SJCRH30 (cell line): Measurements from ENCODE around the gene GOLGA3. TPM values are rescaled to one million over a fixed set of nuclear protein-coding genes. Genes with fewer than 3 reads are reported as not detected.

ENCODE experiments used
- DNase-seq, 2 experiments: peaks; one replicate each; pipeline ENCODE4 v3.0.0-alpha.2; 2015 to 2020
- H3K27ac ChIP-seq: fragments of 250-450 bp; sonication (Bioruptor Pico); 2 replicates; pipeline ENCODE4 v1.5.1; 2020; ENCODE audit warnings: mild to moderate bottlenecking, moderate library complexity
- H3K27me3 ChIP-seq: fragments of 250-450 bp; sonication (Bioruptor Pico); 2 replicates; pipeline ENCODE4 v1.5.1; 2020; ENCODE audit warnings: mild to moderate bottlenecking, moderate library complexity
- H3K36me3 ChIP-seq: fragments of 250-450 bp; sonication (Bioruptor Pico); 2 replicates; pipeline ENCODE4 v1.5.1; 2020; ENCODE audit warnings: mild to moderate bottlenecking, moderate library complexity
- H3K4me1 ChIP-seq: fragments of 250-450 bp; sonication (Bioruptor Pico); 2 replicates; pipeline ENCODE4 v1.5.1; 2020; ENCODE audit warnings: mild to moderate bottlenecking, moderate library complexity
- H3K4me3 ChIP-seq: fragments of 250-450 bp; sonication (Bioruptor Pico); 2 replicates; pipeline ENCODE4 v1.5.1; 2020; ENCODE audit warnings: mild to moderate bottlenecking, moderate library complexity
- H3K9me3 ChIP-seq: fragments of 250-450 bp; sonication (Bioruptor Pico); replicated peaks from 2 replicates; pipeline ENCODE4 v1.5.1; 2020; ENCODE audit warnings: mild to moderate bottlenecking, moderate library complexity
- total RNA-seq: library from RNA; depleted of rRNA; stranded (reverse); fragments of >200 nt; shearing (Covaris generic); gene quantifications from 2 replicates; pipeline ENCODE4 v1.2.3, GENCODE V29; 2014

The GOLGA3 gene
- total RNA-seq, 1 experiment from 2014 or later: 40.3 TPM

DNA sequence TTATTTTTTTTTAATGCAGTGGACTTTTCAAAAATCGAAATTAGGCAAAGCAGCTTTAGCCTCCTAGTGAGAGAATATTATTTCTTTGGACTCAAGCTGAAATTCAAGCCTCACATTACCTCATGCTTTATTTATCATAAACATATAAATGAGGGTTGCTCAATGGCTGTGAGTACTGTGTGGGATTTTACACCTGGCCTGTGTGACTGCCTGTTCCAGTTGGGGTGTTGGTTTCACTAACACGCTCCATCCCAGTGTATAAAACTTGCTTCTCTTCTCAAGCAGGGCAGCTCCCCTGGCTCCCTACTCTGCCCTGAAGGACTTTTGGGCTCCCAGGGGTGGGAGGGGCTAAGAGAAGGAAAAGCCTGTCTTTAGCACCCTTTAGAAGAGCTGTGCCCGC lies 82.1 kb downstream of the GOLGA3 start:
- no peak for DNase-seq
- H3K4me3 ChIP-seq: no peak overlapping the region
- H3K36me3 ChIP-seq: peaks cover 95% of the 10 kb centered on the region
- H3K27ac ChIP-seq: no peak overlapping the region
- no peaks in the 10 kb centered on the region for H3K4me1 ChIP-seq
- H3K9me3 ChIP-seq: no peaks in the 10 kb centered on the region
- no peaks in the 10 kb centered on the region for H3K27me3 ChIP-seq

DNA sequence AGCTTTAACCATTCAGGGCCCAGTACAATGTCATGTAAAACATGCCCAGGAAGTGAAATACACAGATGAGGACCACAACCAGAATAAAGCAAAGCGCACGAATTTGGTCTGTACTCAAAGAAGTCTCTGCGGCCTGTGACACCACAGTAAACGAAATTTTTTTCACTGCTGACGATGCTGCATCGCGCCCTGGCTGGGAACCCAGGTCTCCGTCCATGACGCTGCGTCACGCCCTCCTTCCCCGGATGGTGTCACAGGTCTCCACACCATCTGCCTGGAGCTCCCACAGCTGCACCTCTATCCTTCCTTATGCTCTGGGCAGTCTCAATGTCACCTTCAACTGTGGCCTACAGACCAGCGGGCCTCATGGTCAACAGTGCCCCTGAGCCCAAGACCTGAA lies 84.8 kb downstream of the GOLGA3 start:
- DNase-seq: no peak
- no peaks in the 10 kb centered on the region for H3K4me1 ChIP-seq
- no peaks in the 10 kb centered on the region for H3K27me3 ChIP-seq
- H3K27ac ChIP-seq: no peak overlapping the region
- H3K4me3 ChIP-seq: no peak overlapping the region
- peaks cover 92% of the 10 kb centered on the region for H3K36me3 ChIP-seq
- H3K9me3 ChIP-seq: 0 out of 2 replicates have a peak, but pooled peaks cover 2% of the 10 kb centered on the region

- H3K36me3 ChIP-seq: peaks cover 94% of the 10 kb centered on the region
- H3K27ac ChIP-seq: no peak overlapping the region
- no peak overlapping the region for H3K4me3 ChIP-seq
- 0 out of 2 replicates have a peak, but pooled peaks cover 2% of the 10 kb centered on the region for H3K9me3 ChIP-seq
- H3K27me3 ChIP-seq: no peaks in the 10 kb centered on the region
- H3K4me1 ChIP-seq: no peaks in the 10 kb centered on the region
- no peak for DNase-seq
Observed at GRCh38 chr12:132741620-132742019, 87.0 kb downstream of the GOLGA3 start.

DNA sequence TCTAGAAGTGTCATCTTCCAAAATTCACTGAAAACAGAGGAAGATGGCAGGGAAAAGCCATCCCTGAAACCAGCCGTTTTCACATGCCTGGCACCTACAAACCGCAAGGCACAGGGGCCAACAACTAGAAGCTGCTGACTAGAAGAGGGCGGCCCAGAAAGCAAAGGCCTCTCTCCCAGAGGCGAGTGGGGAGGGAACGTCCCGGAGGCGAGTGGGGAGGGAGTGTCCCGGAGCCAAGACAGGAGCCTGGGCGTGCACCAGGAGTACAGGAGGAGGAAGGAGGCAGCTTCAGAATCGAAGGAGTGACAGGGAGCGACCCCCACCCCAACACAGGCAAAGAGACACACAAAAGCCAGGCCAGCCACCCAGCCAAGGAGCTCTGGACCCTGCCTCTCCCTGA lies 88.0 kb downstream of the GOLGA3 start:
- 0 out of 2 replicates have a peak, but pooled peaks cover 2% of the 10 kb centered on the region for H3K9me3 ChIP-seq
- H3K4me3 ChIP-seq: no peak overlapping the region
- no peak for DNase-seq
- no peak overlapping the region for H3K27ac ChIP-seq
- no peaks in the 10 kb centered on the region for H3K27me3 ChIP-seq
- H3K36me3 ChIP-seq: peaks cover 94% of the 10 kb centered on the region
- no peaks in the 10 kb centered on the region for H3K4me1 ChIP-seq

- H3K4me3 ChIP-seq: no peak overlapping the region
- no peaks in the 10 kb centered on the region for H3K27me3 ChIP-seq
- H3K9me3 ChIP-seq: 0 out of 2 replicates have a peak, but pooled peaks cover 2% of the 10 kb centered on the region
- no peaks in the 10 kb centered on the region for H3K4me1 ChIP-seq
- peaks cover 94% of the 10 kb centered on the region for H3K36me3 ChIP-seq
- no peak overlapping the region for H3K27ac ChIP-seq
- DNase-seq: no peak
Observed at GRCh38 chr12:132740313-132740646, 88.4 kb downstream of the GOLGA3 start.

- no peak overlapping the region for H3K27ac ChIP-seq
- DNase-seq: no peak
- H3K36me3 ChIP-seq: peaks cover 94% of the 10 kb centered on the region
- no peak overlapping the region for H3K4me3 ChIP-seq
- H3K4me1 ChIP-seq: no peaks in the 10 kb centered on the region
- 0 out of 2 replicates have a peak, but pooled peaks cover 2% of the 10 kb centered on the region for H3K9me3 ChIP-seq
- no peaks in the 10 kb centered on the region for H3K27me3 ChIP-seq
Observed at GRCh38 chr12:132739600-132740312, 88.9 kb downstream of the GOLGA3 start.

GRCh38 chr12:132736913-132737312 lies 91.8 kb downstream of the GOLGA3 start:
- no peak overlapping the region for H3K4me3 ChIP-seq
- no peaks in the 10 kb centered on the region for H3K27me3 ChIP-seq
- 0 out of 2 replicates have a peak, but pooled peaks cover 2% of the 10 kb centered on the region for H3K9me3 ChIP-seq
- H3K27ac ChIP-seq: no peak overlapping the region
- H3K4me1 ChIP-seq: no peaks in the 10 kb centered on the region
- no peak for DNase-seq
- H3K36me3 ChIP-seq: peaks cover 81% of the 10 kb centered on the region

DNA sequence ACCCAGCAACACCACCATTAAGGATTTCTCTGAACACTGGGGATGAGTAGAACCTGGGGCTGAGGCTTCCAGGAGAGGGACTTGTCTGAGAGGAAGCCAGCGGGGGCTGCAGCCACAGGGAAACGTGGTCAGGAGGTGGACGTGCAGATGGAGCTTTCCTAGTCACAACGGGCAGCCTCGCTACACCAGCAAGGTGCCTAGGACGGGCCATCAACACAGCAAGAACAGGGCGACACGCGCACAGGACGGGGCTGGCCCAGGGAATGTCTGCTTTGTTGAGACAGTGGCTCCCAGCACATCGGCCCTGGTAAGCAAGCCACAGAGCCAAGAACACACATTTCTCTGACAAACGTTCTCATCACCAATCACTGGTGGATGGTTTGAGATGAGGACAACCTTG lies 92.3 kb downstream of the GOLGA3 start:
- peaks cover 79% of the 10 kb centered on the region for H3K36me3 ChIP-seq

GRCh38 chr12:132735496-132735895 lies 93.2 kb downstream of the GOLGA3 start:
- no peak for DNase-seq
- no peak overlapping the region for H3K27ac ChIP-seq

More for the DNA sequence above, 92.3 kb downstream of the GOLGA3 start:
- Histone ChIP-seq H3K9me3 (0 out of 2 replicates have a peak, but pooled peaks cover 2% of the 10 kb centered on the region), H3K4me1 (no peaks in the 10 kb centered on the region), H3K27ac (no peak overlapping the region), H3K4me3 (no peak overlapping the region), H3K27me3 (no peaks in the 10 kb centered on the region)
- no peak for DNase-seq

DNA sequence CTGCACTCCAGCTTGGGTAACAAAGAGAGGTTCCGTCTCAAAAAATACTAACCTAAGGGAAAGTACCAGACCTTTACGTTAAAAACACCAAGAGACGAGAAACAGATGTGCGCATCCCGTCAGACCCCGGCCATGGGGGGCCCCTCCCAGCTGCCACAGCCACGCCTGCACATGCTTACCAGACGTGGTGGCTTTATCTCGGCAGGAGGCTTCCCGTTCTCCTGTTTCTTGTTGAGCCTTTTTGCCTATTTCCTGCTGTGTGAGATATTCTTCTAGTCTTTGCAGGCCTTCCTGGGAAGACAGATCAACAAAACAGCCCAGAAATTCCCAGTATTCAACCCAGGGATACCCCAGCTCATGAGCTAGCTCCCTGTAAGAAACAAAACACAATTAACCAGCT lies 94.5 kb downstream of the GOLGA3 start:
- Histone ChIP-seq H3K27me3 (no peaks in the 10 kb centered on the region), H3K9me3 (0 out of 2 replicates have a peak, but pooled peaks cover under 1% of the 10 kb centered on the region), H3K4me3 (no peak overlapping the region), H3K27ac (no peak overlapping the region), H3K4me1 (no peaks in the 10 kb centered on the region), H3K36me3 (peaks cover 79% of the 10 kb centered on the region)
- DNase-seq: no peak

More at GRCh38 chr12:132735496-132735895, 93.2 kb downstream of the GOLGA3 start:
- no peaks in the 10 kb centered on the region for H3K4me1 ChIP-seq
- no peaks in the 10 kb centered on the region for H3K27me3 ChIP-seq
- H3K36me3 ChIP-seq: peaks cover 82% of the 10 kb centered on the region
- no peak overlapping the region for H3K4me3 ChIP-seq
- 0 out of 2 replicates have a peak, but pooled peaks cover 2% of the 10 kb centered on the region for H3K9me3 ChIP-seq

- no peak for DNase-seq
- Histone ChIP-seq H3K27ac (no peak overlapping the region), H3K27me3 (no peaks in the 10 kb centered on the region), H3K36me3 (peaks cover 76% of the 10 kb centered on the region), H3K4me3 (no peak overlapping the region), H3K4me1 (no peaks in the 10 kb centered on the region), H3K9me3 (no peaks in the 10 kb centered on the region)
Observed at GRCh38 chr12:132731574-132731973, 97.1 kb downstream of the GOLGA3 start.

- Histone ChIP-seq H3K4me1 (no peaks in the 10 kb centered on the region), H3K4me3 (no peak overlapping the region), H3K27me3 (no peaks in the 10 kb centered on the region), H3K27ac (no peak overlapping the region), H3K36me3 (peaks cover 76% of the 10 kb centered on the region), H3K9me3 (no peaks in the 10 kb centered on the region)
- DNase-seq: no peak
Observed at GRCh38 chr12:132730353-132730752, 98.3 kb downstream of the GOLGA3 start.

- no peak for DNase-seq
- Histone ChIP-seq H3K4me3 (no peak overlapping the region), H3K4me1 (no peaks in the 10 kb centered on the region), H3K27ac (no peak overlapping the region), H3K36me3 (peaks cover 74% of the 10 kb centered on the region), H3K27me3 (no peaks in the 10 kb centered on the region), H3K9me3 (no peaks in the 10 kb centered on the region)
Observed at GRCh38 chr12:132729541-132730320, 98.9 kb downstream of the GOLGA3 start.

GRCh38 chr12:132728502-132728901 lies 100.2 kb downstream of the GOLGA3 start:
- Histone ChIP-seq H3K27ac (no peak overlapping the region), H3K4me1 (no peaks in the 10 kb centered on the region), H3K36me3 (peaks cover 75% of the 10 kb centered on the region), H3K9me3 (no peaks in the 10 kb centered on the region), H3K27me3 (no peaks in the 10 kb centered on the region), H3K4me3 (no peak overlapping the region)
- no peak for DNase-seq

DNA sequence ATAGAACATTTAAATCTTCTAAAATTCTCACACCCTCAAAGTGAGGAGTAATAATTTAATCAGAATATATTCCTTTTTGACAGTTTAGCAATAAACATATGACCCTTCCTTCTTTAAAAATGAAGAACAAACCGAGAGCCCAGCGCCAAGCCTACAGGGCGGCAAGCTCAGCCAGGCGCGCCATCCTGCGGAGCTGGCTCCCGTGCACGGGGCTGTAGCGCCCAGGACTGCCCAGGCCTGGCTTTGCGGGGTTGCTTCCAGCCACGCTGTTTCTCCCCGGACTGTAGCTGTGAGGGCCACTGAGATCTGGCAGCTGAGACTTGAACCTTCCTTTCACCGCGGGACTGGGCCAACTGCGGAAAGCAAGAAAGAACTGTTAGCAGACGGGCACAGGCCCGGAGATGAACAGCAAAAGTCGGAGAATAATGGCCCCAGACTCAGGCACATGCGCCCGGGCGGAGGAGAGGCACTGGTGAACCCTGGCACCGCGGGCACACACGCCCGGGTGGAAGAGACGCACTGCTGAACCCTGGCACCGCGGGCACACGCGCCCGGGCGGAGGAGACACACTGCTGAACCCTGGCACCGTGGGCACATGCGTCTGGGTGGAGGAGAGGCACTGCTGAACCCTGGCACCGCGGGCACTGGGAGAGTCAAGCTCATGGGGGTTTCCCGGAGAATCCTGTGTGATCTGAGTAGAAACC lies 101.4 kb downstream of the GOLGA3 start:
- DNase-seq: no peak
- Histone ChIP-seq H3K9me3 (no peaks in the 10 kb centered on the region), H3K27me3 (no peaks in the 10 kb centered on the region), H3K27ac (no peak overlapping the region), H3K4me1 (no peaks in the 10 kb centered on the region), H3K4me3 (no peak overlapping the region), H3K36me3 (peaks cover 87% of the 10 kb centered on the region)
